Esophagus squamous epithelium (tissue), 4 donors: ENCODE data around the gene PRR15L.

Source experiments
- CTCF ChIP-seq, 6 experiments: fragments of 450-650 bp in 4 of 6; fragments of 200-600 bp in 2 of 6; sonication (generic) in 2 of 6; IDR thresholded peaks; one replicate each; pipeline ENCODE4 v1.5.1; 2016 to 2019; ENCODE audit warnings: antibody characterized with exemption in 6 of 6, mild to moderate bottlenecking in 4 of 6, moderate library complexity in 4 of 6
- POLR2A ChIP-seq, 4 donors: fragments of 450-650 bp; IDR thresholded peaks; one replicate each; pipeline ENCODE4 v1.6.1; 2017; ENCODE audit warnings: antibody characterized with exemption in 4 of 4, mild to moderate bottlenecking in 4 of 4, moderate library complexity in 3 of 4

GRCh38 chr17:47987240-47987835 lies 29.7 kb upstream of the PRR15L start:
- TF ChIP-seq CTCF (IDR thresholded peaks at IDR 0.05) (no peak), POLR2A (IDR thresholded peaks at IDR 0.05) (no peak)
